HG03103 (cell line): Measurements from ENCODE around the gene BCOR.

Experiments used
- ATAC-seq: cut with Tn5 transposase; IDR thresholded peaks from one replicate; pipeline ENCODE4 v1.9.1; 2021; ENCODE audit warnings: low read depth; ENCODE audit not compliant: unreplicated experiment

Gene BCOR

DNA sequence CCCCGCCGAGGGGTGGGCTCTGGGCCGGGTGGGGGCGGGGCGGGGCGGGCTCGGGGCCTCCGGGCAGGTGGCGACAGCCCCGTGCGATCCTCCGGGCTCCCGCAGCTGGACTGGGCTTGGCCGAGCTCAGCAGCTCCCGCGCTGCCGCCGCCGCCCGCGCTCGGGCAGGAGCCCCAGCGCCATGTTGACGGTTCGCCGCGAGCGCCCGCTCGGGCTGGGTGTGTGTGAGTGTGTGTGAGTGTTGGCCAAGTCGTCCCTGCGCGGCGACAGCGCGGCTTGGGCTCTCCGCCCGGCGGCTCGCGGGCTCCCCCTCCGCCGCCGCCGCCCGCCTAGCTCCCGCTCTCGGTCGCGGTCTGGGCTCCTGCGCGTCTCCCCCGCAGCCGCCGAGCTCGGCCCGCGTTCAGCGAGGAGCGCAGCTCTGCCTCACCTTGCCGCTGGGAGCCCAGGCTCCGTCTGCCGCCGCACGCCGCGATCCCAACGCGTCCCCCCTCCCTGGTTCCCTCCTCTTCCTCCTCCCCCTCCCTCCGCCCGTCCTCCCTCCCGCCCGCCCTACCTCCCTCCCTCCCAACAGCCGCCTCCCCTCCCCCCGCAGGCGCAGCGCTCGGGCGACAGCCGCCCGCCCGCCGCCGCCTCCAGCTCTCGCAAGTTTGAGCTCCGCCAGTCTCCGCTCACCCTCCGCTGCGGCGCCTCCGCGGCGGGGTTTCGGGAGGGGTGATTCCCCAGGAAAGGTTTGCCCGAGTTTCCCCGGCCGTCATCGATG lies at the start of gene BCOR:
BCOR (minus strand) TSS at position 455 of the 760 bp plus-strand sequence. CDS start 20,029 bp downstream, outside the sequence.
- ATAC-seq: no peak

DNA sequence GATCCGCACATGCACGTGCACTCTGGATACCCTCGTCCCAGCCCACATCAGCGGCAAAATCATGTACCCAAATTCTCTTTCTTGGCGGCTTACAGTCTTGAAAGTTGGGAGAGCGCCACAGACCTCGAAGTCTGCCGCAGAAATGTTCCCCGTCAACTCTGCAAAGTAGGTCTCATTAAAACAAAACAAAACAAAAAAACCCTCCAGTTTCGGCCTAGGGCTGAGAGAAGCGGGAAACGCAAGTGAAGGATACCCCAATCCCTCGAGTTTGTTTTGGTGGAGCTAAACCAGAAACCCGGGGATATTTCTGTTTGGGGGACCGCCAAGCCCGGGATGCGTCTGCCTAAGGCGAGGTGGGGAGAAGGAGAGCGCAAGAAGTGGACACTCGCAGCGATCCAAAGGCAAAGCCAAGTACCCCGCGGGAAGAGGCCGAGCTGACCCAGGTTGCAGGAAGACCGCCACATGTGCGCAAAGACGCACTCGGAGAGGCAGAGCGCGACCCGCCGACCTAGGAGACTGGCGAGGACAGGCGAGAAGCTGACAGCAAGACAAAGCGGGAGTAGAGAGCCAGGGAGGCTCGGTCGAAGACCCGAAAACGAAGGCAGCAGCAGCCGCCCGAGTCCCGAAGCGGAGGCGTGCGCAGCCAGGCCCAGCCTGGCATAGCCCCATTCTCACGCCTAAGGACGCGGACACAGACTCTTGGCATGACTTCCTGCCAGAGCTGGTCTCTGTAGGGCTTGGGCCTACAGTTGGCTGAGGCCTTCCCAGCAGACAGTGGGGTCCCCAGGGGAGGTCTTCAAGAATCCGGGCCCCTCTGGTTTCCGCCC lies 49.6 kb upstream of the BCOR start:
- ATAC-seq: no peak

DNA sequence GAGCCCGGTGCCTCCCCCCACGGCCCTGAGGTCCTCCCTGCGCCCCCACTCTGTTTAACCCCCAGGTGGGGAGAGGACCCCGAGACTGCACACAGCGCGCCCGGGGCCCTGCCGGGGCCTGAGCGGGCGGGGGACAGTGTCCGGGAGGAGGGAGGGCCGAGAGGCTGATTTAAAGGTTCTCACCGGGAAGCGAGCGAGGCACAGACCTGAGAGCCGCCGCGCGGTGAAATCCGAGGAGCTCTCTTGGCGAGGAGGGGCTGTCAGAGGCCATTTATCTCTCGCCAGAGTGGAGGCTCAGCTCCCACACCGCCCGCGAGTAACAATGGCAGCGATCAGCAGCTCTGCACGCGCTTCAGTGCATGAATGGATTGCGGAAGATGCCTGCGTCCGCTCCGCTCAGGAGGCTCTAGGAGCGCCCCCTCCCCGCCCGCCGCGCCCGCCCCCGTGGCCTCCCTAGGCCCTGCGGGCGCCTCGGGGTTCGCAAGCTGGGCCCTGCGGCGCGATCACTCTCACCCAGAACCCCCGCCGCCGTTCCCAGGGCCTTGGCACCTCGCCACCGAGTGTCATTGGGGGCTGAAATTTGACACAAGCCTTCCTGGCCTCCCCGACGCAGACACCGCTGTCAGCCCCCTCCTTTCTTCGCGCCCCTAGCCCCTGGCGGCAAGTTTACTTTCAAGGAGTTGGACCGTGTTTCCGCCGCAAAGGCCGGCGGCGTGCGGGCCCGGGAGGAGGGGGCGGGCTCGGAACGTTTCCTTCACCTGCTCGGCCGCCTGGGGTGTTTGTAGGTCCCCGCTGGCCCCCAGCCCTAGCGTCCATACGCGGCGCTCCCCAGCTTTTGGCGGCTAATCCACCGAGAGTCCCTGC lies 48.7 kb upstream of the BCOR start:
- ATAC-seq: no peak

DNA sequence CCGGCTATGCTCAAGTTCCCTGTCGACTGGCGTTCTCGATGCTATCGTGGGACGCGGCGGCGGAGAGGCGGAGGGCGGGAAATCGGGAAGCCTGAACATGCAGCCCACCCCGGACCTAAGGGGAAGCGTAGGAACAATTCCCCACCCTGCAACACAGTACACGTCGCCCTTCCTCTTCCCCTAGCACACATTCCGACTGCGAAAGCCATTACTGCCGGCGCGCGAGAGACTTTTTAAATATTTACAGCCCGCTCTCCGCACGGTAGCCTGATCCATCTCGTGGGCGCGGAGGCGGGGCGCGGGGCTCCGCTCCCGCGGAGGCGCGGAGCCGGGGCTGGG lies 48.1 kb upstream of the BCOR start:
- no peak for ATAC-seq

DNA sequence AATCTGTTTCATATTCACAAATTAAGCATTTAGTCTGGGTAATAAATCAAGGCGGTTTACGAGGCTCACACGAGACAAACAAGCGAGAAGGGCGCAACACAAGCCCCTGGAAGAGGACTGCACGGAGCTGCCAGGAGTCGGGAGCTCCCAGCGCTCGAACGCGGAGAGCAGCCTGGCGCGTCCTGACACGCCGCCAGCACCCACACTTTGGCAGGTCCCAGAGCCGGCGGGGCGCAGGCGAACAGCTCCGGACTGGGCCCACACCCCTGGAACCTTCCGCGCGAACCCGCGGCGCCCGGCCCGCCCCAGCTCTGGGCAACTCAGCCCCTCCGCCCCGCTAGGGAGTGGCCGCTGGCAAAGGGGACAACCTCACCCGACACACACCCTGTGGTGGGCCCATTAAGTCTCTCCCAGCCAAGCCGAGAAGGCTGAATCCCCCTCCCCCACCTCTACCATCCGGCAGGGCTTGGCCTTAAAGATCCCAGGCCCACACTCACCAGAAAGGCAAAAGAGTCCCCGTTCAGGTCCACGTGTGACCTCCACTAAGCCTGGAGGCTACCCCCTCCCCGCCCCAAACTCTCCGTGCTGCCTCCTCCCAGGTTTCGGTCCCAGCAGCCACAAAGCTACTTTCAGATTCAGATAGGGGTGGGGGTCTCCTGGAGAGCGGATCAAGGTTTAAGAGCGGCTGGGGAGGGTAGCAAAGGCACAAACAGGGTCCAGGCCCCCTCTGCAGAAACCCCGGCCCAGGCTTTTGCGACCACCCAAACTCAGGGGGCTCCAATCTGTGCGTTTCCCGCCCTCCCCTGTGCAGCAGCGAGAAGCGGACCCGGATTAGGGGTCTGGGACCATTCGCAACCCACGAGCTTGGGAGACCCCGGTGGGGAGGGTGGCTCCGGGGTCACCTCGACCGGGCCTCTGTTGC lies 47.5 kb upstream of the BCOR start:
- no peak for ATAC-seq

DNA sequence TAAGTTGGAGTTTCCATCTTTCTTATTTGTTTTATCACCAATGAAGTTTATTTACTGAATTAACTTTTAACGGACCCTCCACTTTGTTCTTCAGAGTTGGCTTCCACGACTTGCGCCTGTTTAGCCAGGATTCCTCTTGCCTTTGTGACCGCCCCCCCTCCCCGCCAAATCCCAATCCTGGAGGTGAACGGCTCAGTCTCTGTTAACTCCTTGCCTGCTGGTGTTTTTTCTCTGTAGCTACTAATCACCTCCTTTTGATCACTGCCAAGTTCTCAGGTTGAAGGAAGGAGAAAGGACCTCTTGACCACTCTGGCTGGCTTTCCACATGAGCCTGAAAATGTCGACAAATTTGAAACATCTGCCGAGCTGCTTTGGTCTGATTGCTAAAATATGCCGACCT lies 46.8 kb upstream of the BCOR start:
- ATAC-seq: no peak

DNA sequence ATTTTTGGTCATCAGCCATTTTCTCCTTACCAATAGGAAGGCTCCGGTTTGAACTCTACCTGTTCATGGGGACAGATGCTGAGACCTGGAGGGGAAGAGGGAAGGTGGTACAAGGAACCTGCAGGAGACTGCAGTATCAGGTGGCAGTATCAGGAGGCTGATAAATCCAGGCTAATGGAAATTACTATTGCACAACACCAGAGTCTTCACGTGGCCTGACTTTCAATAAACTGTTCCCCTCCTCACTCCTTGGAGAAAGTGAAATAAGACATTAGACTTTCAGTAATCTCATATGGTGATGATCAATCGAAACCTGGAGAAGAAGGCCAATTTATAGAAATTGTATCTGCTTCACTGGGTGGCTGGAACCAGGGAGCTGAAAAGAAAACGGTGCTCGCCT lies 46.2 kb upstream of the BCOR start:
- ATAC-seq: no peak

DNA sequence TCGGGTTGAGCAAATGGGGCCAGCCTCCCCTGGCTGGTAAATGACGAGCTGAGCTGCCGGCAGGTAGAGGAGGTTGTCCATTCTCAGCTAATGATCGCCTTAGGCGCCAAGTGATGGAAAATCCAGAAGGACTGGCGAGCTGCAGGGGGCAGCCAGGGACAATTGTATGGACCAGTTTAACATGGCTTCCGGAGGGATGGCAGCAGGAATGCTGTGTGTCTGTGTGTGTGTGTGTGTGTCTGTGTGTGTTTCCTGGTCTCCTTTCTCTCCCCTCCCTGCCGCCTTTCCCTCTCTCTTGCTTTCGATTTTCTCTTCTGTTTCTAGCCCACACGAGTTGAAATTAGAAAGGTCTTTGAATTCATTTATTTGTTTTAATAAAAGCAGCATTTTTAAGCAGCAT lies 45.2 kb upstream of the BCOR start:
- ATAC-seq: no peak

DNA sequence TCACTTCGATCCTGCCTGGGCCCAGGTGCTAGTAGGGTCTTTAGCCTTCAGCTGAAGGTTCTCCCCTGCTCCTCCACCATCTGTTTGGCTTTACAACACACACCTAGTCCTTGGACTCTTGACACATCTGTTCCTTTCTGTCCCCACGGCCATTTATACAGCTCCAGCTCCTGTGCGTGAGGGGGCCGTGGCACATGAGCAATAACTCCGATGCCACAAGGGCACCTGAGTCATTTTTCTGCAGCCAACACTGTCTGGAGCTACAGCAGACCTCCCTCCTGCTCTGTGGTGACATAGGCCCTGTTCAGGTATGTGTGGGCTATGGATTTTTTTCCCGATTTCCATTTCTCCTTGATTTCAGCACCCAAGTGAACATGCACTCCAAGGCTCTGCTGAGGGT lies 44.7 kb upstream of the BCOR start:
- no peak for ATAC-seq

DNA sequence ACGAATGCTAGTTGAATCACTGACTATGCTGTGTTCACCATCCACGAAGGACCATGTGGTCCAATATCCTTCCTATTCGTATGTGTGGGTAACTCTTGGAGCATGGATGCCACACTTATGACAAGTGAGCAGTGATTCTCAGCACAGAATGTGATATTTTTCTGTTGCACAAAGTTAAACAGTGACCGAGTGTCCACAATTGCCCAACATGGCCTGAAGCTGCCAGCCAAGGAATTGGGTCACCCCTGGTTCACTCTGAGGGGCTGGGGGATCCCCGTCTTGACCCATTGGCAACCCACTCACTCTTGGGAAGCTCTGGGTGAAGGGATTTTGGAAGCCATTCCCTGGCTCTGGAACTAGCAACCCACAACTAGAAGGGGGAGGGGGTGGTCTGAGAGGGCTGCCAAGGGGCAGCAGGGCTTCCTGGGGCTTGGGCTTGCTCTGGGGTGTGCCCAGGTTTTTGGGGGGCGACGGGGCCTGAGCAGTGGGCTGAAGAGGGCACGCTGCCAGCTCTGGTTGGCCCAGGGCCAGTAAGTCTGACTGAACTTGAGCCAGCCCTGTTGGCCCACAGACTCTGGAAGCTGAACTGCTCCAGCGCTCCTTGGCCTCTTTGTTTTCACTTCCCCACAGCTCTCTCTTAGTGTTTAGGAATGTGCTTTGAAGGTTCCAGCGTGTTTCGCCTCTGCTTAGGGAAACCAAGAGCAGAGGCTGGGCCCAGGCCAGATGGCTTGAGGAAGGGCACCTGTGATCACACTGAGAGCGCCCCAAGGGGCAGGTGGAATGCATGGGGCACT lies 43.1 kb upstream of the BCOR start:
- no peak for ATAC-seq

DNA sequence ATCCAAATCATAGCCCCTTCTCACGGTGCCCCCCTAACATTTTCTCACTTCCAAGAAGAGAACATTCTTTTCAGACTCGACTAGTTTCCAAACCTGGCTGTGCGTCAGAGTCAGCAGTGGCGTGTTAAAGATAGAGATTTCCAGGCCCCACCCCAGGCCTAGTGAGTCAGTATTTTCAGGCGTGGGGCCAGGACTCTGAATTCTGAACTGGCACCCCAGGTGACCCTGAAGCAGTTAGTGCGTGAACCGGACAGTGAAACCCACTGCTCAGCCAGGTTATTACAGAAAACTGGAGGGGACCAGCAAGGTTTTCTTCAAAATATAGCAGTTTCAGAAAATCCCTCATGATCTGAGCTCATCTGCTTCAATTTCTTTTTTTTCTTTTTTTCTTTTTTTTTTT lies 35.0 kb upstream of the BCOR start:
- ATAC-seq: no peak

DNA sequence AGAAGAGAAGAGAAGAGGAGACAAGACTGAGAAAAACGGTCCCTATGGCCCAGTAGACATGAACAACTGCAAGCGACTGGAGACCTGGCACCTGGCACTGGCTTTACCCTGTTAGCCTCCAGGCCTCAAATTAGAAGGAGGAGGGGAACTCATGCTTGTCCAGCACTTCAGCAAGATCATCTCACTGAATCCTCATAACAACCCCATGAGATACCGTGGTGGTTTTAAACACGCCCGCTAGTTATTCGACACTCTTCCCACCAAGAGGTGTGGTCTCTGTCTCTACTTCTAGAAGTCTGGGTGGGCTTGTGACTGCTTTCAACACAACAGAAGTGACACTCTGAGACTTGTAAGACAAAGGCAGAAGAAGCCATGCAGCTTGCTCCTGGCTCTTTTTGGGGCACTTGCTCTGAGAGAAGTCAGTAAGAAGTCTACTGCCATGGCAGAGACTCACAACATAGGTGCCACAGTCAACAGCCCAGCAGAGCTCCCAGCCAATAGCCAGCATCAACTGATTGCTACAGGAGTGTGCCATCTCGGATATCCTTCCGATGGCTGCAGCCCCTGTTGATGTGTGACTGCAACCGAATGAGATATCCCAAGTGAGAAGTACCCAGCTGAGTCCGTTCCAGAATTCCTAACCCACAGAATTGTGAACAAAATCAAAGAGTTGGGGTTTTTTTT lies 34.0 kb upstream of the BCOR start:
- ATAC-seq: no peak

DNA sequence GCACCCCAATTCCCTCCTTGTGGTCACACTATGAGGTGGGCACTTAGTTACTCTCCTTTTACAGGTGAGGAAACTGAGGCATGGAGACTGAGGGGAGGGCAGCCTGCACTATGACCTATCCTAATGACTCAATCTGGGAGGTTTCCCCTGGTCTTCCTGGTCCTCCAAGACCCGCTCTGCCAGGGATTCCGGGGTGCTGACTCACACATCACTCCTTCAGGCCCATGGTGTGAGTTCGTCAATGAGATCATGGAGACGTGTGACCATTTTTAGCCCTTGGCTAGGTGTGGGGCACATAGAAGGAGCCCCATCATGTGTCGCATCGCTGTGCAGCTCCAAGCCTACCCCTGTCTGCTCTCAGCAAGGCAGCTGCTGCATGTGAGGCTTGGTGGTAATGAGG lies 32.4 kb upstream of the BCOR start:
- ATAC-seq: no peak

DNA sequence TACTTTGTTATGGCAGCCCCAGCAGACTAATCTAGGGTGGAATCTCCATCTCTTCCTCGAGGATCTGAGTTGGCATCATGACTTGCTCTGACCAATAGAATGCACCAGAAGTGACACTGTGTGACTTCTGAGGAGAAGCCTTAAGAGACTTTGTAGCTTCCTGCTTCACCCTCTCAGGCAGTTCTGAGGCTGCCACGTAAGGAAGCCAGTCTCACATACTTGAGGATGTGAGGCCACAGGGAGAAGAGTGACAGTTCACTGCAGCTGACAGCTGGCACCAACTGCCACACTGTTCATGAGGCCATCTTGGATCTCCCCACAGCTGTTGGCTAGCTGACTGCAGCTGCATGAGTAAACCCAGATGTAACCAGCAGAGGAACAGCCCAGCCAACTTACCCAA lies 29.3 kb upstream of the BCOR start:
- ATAC-seq: no peak

DNA sequence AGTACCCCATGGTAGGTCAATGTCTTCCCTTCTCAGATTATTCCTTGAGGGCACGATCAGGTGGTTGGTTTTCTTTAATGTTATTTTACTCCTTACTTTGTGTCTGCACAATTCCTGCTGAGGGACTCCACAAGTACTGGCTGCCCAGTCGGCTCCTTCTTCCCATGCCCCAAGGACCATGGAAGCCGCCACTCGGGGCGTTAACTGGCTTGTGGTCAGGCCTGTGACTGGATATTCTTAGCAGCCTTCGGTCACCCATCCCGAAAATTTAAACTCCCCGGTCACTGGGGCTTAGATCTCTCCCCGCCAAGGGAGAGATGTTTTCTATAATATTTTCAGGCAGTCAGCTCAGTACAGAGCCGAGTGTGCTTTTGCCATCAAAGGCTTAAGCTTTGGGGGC lies 24.7 kb upstream of the BCOR start:
- no peak for ATAC-seq

DNA sequence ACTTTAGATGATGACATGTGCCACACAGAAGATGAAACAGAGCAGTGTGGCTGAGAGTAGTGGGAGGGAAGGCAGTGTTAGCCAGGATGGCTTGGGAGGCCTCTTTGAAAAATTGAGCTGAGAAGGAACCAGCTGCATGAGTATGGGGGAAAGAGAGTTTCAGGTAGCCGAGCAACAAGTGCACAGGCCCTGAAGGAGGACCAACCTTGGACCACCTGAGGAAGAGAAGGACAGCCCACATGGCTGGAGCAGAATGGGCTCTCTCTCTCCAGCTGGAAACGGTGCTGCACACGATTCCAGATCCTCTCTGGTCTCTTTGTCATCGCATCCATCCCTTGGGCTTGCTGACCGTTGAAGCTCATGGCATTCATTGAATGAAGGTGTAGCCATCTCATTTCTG lies 23.9 kb upstream of the BCOR start:
- no peak for ATAC-seq

DNA sequence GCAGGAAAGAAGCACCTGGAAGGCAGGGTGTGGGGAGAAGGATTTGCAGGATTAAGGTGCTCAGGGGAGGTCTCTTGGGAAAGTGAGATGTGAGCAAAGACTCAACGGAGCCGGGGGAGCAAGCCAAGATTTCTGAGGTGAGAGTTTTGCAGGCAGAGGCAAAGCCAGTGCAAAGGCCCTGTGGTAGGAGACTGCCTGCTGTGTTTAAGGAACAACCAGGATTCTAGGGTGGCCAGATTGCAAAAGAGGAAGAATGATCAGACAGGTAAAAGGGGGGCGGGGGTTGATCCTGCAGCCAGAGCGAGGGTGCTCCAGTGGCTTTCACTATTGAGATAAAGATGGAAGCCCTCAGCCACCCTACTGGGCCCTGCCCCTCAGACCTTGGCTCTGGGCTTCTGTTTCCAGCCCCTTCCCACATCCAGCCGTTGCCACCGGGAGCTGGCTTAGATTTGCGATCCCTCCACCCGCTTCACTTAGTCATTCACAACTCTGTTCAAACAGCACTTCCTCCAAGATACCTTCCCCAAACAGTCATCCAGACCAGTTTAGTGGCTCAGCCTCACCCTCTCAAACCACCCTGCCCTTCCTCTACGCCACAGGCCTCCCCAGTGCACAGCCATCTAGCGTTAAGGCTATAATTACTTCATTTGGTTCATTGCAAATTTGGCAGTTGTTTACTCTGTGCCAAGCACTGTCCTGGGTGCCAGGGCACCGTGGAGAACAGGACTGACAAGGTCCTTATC lies 23.3 kb upstream of the BCOR start:
- no peak for ATAC-seq

DNA sequence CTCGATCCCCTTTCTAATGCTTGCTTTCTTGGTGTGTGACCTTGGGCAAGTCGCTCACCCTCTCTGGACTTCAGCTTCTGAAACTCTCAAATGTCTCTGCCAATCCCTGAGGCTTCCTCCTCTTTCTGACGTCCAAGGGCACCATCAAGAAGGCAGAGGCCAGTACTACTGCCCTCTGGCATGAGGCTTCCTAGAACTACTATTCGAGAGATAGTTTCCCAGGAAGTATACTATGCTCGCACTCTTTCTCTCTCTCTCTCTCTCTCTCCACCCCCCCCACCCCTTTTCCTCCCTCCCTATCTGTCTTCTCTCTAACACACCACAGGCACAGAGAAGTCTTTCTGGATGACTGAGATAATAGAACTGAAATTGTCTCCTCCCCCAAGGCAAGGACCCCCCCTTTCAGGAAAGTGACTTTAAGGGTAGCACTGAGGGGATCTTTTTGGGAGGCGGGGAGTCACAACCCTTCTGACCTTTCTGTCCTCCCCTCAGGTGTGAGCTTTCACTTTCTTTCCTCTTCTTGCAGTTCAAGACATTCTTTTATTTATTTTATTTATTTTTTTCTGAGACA lies 20.0 kb upstream of the BCOR start:
- ATAC-seq: no peak
